GM18909 (cell line): ENCODE data around the gene PGGT1B.

Source experiments
- ATAC-seq: cut with Tn5 transposase; IDR thresholded peaks from one replicate; pipeline ENCODE4 v1.9.1; 2021; ENCODE audit warnings: mild to moderate bottlenecking; ENCODE audit not compliant: unreplicated experiment, poor library complexity

Gene PGGT1B

GRCh38 chr5:115186794-115187193, 75.9 kb downstream of the PGGT1B start:
- ATAC-seq, result no peak

GRCh38 chr5:115184770-115185169, 77.9 kb downstream of the PGGT1B start:
- no peak for ATAC-seq

GRCh38 chr5:115181757-115182156, 80.9 kb downstream of the PGGT1B start:
- ATAC-seq, result no peak

- ATAC-seq, result peak; percentile 75
Observed at GRCh38 chr5:115180165-115180709, 82.4 kb downstream of the PGGT1B start.

GRCh38 chr5:115179394-115180164, 83.1 kb downstream of the PGGT1B start:
- peak; percentile 40 for ATAC-seq

- ATAC-seq, result no peak
Observed at GRCh38 chr5:115179030-115179393, 83.7 kb downstream of the PGGT1B start.

GRCh38 chr5:115170929-115171510, 91.7 kb downstream of the PGGT1B start:
- no peak for ATAC-seq

- peak; percentile 56 for ATAC-seq
Observed at GRCh38 chr5:115170134-115170928, 92.3 kb downstream of the PGGT1B start.

- peak; percentile 99 for ATAC-seq
Observed at GRCh38 chr5:115169487-115170133, 93.1 kb downstream of the PGGT1B start, which contains the start of gene TRIM36. TSS of gene TRIM36 (minus strand) at chr5:115169908. CDS start at chr5:115169634, 274 bp downstream.

GRCh38 chr5:115168829-115169486, 93.7 kb downstream of the PGGT1B start:
- peak; percentile 8 for ATAC-seq

GRCh38 chr5:115166744-115167393, 95.8 kb downstream of the PGGT1B start:
- ATAC-seq, result no peak

GRCh38 chr5:115165790-115166189, 96.9 kb downstream of the PGGT1B start:
- no peak for ATAC-seq

GRCh38 chr5:115160975-115161475, 101.7 kb downstream of the PGGT1B start:
- ATAC-seq, result no peak
